ENCODE data around the gene OXCT2.

The OXCT2 gene

DNA sequence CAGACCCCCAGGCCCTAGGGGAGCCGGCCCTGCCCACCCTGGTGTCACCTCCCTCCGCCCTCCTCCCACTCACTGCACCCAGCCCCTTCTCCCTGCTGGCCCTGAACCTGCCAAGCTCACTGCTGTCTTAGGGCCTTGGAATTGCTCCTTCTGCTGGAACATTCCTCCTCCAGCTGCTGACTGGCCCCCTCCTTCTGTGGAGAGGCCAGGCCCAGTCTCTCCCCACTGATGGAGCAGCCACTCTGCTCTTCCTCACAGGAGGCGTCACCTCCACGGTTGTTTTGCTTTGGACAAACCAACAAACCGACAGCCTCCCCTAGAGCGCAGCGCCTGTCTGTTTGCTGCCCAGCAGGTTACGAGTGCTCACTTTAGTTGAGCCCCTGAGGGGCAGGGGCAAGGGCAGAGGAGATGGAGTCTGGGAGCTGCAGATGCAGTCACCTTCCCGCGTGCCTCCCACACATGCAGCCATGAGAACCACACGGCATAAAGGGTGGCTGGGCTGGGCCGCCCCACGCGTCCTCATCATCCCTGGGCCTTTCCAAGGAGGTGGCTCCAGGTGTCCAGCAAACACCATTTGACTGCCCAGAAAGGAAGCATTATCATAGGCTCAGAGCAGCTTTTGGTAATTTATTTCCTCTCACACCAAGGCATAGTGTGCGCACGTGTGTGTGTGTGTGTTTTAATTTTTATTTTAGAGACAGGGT is 9.4 kb downstream of the OXCT2 start:
- no peak overlapping the region for H3K4me3 ChIP-seq (ENCODE audit: low read depth, low read length)
- TF ChIP-seq, protein P1, sequence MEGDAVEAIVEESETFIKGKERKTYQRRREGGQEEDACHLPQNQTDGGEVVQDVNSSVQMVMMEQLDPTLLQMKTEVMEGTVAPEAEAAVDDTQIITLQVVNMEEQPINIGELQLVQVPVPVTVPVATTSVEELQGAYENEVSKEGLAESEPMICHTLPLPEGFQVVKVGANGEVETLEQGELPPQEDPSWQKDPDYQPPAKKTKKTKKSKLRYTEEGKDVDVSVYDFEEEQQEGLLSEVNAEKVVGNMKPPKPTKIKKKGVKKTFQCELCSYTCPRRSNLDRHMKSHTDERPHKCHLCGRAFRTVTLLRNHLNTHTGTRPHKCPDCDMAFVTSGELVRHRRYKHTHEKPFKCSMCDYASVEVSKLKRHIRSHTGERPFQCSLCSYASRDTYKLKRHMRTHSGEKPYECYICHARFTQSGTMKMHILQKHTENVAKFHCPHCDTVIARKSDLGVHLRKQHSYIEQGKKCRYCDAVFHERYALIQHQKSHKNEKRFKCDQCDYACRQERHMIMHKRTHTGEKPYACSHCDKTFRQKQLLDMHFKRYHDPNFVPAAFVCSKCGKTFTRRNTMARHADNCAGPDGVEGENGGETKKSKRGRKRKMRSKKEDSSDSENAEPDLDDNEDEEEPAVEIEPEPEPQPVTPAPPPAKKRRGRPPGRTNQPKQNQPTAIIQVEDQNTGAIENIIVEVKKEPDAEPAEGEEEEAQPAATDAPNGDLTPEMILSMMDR (IDR thresholded peaks at IDR 0.05; ENCODE audit: insufficient read depth, low read depth, low read length, missing control alignments): no peak
- DNase-seq (ENCODE audit: low read depth): no peak

DNA sequence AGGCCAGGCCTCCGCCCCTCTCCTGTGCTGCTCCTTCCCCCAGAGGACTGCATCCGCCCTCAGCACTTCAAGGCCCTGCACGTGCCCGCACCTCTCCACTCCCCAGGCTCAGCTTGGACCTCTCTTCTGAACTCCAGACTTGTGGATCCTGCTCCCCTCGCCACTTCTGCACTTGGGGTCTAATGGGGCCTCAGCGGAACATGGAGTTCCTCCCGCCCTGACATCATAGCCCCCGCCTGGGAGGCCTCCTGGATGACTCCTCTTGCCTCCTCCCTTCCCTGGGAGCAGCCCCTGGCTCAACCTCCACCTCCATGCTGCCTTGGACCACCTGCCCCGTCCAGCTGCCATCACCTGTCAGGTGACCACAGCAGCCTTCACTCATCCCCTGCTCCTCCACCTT is 10.1 kb downstream of the OXCT2 start:
- TF ChIP-seq, protein P1 (IDR thresholded peaks at IDR 0.05; ENCODE audit: insufficient read depth, low read depth, low read length, missing control alignments): no peak
- no peak for DNase-seq (ENCODE audit: low read depth)

DNA sequence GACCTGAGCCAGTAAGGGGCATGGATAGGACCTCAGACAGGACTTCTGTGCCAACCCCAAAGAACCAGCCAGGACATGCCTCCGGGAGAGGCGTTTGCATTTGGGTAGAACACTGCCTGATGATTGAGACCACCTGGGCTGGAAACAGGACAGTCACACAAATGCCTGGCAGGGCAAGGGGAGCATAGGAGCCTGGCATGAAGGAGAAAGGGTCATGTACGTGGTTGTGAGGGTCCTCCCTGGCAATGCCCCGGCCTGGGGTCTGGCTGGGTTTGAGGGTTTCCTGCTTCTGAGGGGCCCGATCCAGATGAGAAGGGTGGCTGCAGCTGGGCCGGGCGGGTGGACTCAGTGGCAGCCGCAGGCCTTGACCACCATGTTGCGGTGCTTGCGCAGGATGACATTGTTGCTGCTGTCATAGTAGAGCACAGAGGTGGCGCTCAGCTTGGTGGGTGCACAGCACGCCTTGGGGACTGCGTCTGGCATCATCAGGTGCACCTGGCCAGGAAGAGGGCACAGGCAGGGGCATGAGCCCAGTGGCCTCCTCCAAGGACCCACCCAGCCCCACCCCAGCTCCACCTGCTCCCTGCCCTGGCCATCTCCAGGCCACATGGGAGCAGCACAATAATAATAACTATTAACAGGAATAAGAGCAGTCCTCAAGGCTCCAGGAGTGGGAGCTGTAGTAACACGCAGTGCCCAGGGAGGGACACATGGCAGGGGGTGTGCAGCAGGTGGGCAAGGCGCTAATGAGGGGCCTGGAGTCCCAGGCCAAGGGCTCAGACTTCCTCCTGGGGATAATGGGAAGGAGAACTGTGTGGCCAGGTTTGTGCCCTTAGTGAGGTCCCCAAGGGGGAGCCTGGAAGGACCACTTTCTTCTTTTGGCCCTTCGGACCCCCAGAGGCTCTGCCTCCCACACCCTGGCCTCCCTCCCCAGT is 10.8 kb downstream of the OXCT2 start:
- no peak overlapping the region for H3K4me3 ChIP-seq (ENCODE audit: low read depth, low read length)
- TF ChIP-seq, protein P1 (IDR thresholded peaks at IDR 0.05; ENCODE audit: insufficient read depth, low read depth, low read length, missing control alignments): no peak
- DNase-seq (ENCODE audit: low read depth): no peak

More for the DNA sequence above, 10.1 kb downstream of the OXCT2 start:
- H3K4me3 ChIP-seq (ENCODE audit: low read depth, low read length): no peak overlapping the region

DNA sequence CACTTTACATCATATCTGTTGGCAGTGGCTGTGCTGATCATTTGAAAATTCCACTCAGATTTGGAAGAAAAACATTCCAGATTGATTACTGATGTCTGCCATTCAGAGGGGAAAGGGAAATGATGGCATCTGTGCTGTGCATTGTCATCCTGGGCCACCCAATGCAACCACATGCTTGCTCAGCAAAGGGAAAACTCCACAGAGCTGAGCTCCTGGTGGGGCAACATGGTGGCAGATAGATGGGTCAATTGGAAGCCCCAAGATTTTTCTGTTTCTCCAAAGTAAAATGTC is 11.8 kb downstream of the OXCT2 start:
- TF ChIP-seq, protein P1 (IDR thresholded peaks at IDR 0.05; ENCODE audit: insufficient read depth, low read depth, low read length, missing control alignments): no peak
- DNase-seq (ENCODE audit: low read depth): no peak
- H3K4me3 ChIP-seq (ENCODE audit: low read depth, low read length): no peak overlapping the region

DNA sequence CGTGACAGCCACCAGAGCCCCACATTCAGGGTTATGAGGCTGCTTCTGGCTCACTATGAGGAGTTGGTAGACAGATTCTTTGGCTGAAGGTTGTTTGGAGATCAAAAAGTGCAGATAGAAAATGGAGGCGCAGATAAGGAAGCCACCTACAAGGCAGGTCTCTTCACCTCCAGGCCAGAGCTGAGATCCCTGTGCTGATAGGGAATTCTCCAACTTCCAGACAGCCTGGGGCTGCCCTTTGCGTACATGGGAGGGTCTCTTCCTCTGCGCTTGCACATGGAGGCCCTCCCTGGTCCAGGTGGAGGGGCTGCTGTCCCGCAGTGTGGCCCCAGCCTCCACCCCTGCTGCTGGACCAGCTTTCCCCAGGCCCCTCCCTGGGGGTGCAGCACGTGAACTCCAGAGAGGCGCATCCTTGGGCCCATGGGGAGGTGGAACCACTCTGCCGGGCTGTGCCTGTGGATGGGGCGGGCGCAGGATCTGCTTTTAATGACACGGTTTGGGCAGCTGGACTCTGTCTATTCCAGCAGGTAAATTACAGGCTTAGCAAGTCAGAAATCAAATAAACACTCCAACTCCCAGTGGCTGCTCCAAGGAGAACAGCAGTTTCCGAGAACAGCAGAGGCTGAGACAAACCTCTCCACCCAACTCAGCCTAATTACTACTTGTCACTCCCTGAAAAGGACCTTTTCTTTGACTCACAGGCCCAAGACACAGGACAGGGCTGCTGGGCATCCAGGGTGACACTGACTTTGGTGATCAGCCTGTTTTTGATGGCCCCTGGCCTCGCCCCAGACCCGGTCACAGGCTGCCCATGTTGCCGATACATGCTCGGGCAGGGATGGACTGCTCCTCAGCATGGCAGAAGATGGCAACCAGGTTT is 12.4 kb downstream of the OXCT2 start:
- TF ChIP-seq, protein P1 (IDR thresholded peaks at IDR 0.05; ENCODE audit: insufficient read depth, low read depth, low read length, missing control alignments): no peak
- no peak overlapping the region for H3K4me3 ChIP-seq (ENCODE audit: low read depth, low read length)
- DNase-seq (ENCODE audit: low read depth): no peak

DNA sequence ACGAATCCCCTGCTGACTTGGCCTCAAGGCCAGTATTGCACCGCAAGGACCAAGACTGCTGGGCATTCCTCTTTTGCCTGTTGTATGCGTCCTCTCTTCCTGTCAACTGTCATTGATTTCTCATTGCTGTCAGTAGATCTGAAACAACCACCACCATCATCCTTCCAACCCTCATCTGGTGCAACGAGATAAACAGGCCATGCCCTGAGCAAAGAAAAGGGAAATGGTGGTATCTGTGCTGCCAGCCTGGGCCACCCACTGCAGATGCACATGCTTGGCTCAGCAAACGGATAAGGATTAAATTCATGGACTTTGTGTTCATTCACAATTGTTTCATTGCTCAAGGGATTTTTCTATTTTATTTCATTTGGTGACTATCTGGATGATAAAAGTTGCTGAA is 13.6 kb downstream of the OXCT2 start:
- DNase-seq (ENCODE audit: low read depth): no peak
- H3K4me3 ChIP-seq (ENCODE audit: low read depth, low read length): no peak overlapping the region
- TF ChIP-seq, protein P1 (IDR thresholded peaks at IDR 0.05; ENCODE audit: insufficient read depth, low read depth, low read length, missing control alignments): no peak
